Measurements from ENCODE around the gene FBXW5. TPM values are rescaled to one million over a fixed set of nuclear protein-coding genes. Genes with fewer than 3 reads are reported as not detected.

Gene FBXW5
- total RNA-seq, 1 experiment from 2014 or later = 72.6 TPM

GRCh38 chr9:136949817-136950655 lies 5.5 kb upstream of the FBXW5 start:
- no TSS peak for BruUV-seq (replicated peaks)
- ATAC-seq = peak; percentile 87
- CTCF ChIA-PET = interaction anchor here (0.6 kb wide), 1 partner anchor 26 kb away, joined by 10 read pairs; no protein-coding TSS in a partner anchor
- peak overlapping the region; percentile 48 to 63 for H3K4me3 ChIP-seq (ENCODE audit: low read depth in 2 of 2, low read length in 2 of 2)
- in situ Hi-C loops (cut with HindIII; ENCODE audit: low pct_unique_long_range_greater_than_20kb, low sequenced_read_pairs) = no loop called here
- peak; percentile 46 for DNase-seq (ENCODE audit: low read depth, low spot score)
- H3K36me3 ChIP-seq (ENCODE audit: control insufficient read depth, insufficient read depth, low read length) = no peaks in the 10 kb centered on the region; the same call in 1 of the 2 replicates
- no peaks in the 10 kb centered on the region for H3K9me3 ChIP-seq (ENCODE audit: control insufficient read depth, insufficient read depth, low read depth, low read length)
- peak overlapping the region; percentile 87 for H3K27ac ChIP-seq (ENCODE audit: low read length)
- intact Hi-C loops (cut with micrococcal nuclease; ENCODE audit: unreplicated experiment) = loop anchor here (10.0 kb wide), 1 partner anchor 85 kb away; the partner anchor contains the start of gene FUT7
- H3K27me3 ChIP-seq (ENCODE audit: control insufficient read depth, insufficient read depth, low read length) = no peaks in the 10 kb centered on the region
- peaks cover 30% of the 10 kb centered on the region for H3K4me1 ChIP-seq (ENCODE audit: control insufficient read depth, insufficient read depth, low read length)
- peak; percentile 61 for TF ChIP-seq POLR2AphosphoS5 (IDR thresholded peaks at IDR 0.05; ENCODE audit: low read depth, low read length)
- no peak for TF ChIP-seq TCF7L2 (IDR thresholded peaks at IDR 0.05; ENCODE audit: low read depth, low read length)
- peak; percentile 10; the same call in 1 of the 2 replicates for TF ChIP-seq SIN3A (IDR thresholded peaks at IDR 0.05; ENCODE audit: borderline replicate concordance, insufficient read depth, low read depth, low read length)
- POLR2A ChIA-PET = no interaction called here

GRCh38 chr9:136949239-136949816 lies 4.8 kb upstream of the FBXW5 start:
- Histone ChIP-seq H3K4me1 (ENCODE audit: control insufficient read depth, insufficient read depth, low read length) (peaks cover 33% of the 10 kb centered on the region), H3K27me3 (ENCODE audit: control insufficient read depth, insufficient read depth, low read length) (no peaks in the 10 kb centered on the region), H3K9me3 (ENCODE audit: control insufficient read depth, insufficient read depth, low read depth, low read length) (no peaks in the 10 kb centered on the region), H3K36me3 (ENCODE audit: control insufficient read depth, insufficient read depth, low read length) (no peaks in the 10 kb centered on the region; the same call in 1 of the 2 replicates), H3K4me3 (ENCODE audit: low read depth in 2 of 2, low read length in 2 of 2) (peak overlapping the region; percentile 48 to 63), H3K27ac (ENCODE audit: low read length) (peak overlapping the region; percentile 69)
- intact Hi-C loops (cut with micrococcal nuclease; ENCODE audit: unreplicated experiment) = loop anchor here (10.0 kb wide), 1 partner anchor 85 kb away; the partner anchor contains the start of gene FUT7
- no TSS peak for BruUV-seq (replicated peaks)
- POLR2A ChIA-PET = no interaction called here
- CTCF ChIA-PET = interaction anchor here (0.6 kb wide), 1 partner anchor 27 kb away, joined by 10 read pairs; no protein-coding TSS in a partner anchor
- TF ChIP-seq CTCF (IDR thresholded peaks at IDR 0.05) (no peak), REST (IDR thresholded peaks at IDR 0.05; ENCODE audit: insufficient read depth in 1 of 2, low read depth in 2 of 2, low read length in 1 of 2) (no peak), SIN3A (IDR thresholded peaks at IDR 0.05; ENCODE audit: borderline replicate concordance, insufficient read depth, low read depth, low read length) (no peak), TCF7L2 (IDR thresholded peaks at IDR 0.05; ENCODE audit: low read depth, low read length) (no peak), POLR2AphosphoS5 (IDR thresholded peaks at IDR 0.05; ENCODE audit: low read depth, low read length) (no peak)
- in situ Hi-C loops (cut with HindIII; ENCODE audit: low pct_unique_long_range_greater_than_20kb, low sequenced_read_pairs) = no loop called here
- no peak for DNase-seq (ENCODE audit: low read depth, low spot score)
- peak; percentile 10 for ATAC-seq
